ENCODE measurements around the gene TBC1D24.

Gene TBC1D24

DNA sequence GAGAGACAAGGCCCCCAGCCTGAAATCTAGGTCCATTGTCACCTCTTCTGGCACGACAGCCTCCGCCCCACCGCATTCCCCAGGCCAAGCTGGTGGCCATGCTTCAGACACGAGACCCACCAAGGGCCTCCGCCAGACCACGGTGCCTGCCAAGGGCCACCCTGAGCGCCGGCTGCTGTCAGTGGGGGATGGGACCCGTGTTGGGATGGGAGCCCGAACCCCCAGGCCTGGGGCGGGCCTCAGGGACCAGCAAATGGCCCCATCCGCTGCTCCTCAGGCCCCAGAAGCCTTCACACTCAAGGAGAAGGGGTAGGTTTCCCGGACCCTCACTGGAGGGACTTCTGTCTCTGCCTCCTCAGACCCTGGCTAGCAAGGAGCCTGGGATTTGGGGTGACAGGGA is 14.0 kb upstream of the TBC1D24 start:
- Histone ChIP-seq H3K4me1 (ENCODE audit: insufficient read depth, low read length) (0 out of 2 replicates have a peak, but pooled peaks cover 2% of the 10 kb centered on the region), H3K36me3 (ENCODE audit: insufficient read depth, low read length) (peaks cover 44% of the 10 kb centered on the region), H3K9me3 (ENCODE audit: insufficient read depth, low read depth, low read length) (no peaks in the 10 kb centered on the region), H3K27me3 (ENCODE audit: insufficient read depth, low read length) (no peaks in the 10 kb centered on the region), H3K4me3 (ENCODE audit: low read length) (peak overlapping the region; percentile 57), H3K27ac (ENCODE audit: low read depth, low read length) (no peak overlapping the region), H3K9ac (ENCODE audit: low read depth, low read length) (peak overlapping the region; percentile 72; the same call in 1 of the 2 replicates)
- 93% methylated on average over 13 of the region's 13 CpGs for WGBS

DNA sequence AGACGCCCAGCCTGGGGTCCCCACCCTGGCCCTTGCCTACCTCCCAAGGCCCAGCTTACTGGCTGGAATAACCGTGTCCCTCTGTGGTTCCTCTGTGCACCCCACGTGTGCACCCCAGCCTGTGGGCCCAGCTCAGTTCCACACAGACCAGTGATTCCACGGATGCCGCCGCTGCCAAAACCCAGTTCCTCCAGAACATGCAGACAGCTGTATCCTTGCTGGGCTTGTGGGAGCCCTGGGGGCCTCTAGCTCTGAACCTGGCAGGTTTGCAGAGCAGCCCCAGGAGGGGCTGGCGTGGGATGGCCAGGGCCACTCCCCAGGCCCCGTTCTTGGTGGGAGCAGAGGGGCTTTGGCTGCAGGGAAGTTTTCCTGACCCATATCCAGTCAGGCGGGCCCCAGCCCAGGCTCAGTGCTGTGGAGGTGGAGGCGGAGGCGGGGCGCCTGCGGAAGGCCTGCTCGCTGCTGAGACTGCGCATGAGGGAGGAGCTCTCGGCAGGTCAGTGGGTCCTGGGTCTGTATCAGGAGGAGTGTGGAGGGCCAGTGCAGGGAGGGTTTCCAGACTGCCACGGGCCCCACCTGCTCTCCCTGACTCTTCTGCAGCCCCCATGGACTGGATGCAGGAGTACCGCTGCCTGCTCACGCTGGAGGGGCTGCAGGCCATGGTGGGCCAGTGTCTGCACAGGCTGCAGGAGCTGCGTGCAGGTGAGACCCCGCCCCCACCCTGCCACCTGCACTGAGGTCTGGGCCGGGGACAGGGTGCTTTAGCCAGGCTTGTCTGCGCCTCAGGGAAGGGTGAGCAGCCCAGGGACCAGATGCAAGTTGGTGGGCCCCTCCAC is 12.7 kb upstream of the TBC1D24 start:
- no peak overlapping the region for H3K4me3 ChIP-seq (ENCODE audit: low read length)
- no peak overlapping the region for H3K9ac ChIP-seq (ENCODE audit: low read depth, low read length)
- WGBS: 93% methylated on average over 23 of the region's 23 CpGs
- no peaks in the 10 kb centered on the region for H3K9me3 ChIP-seq (ENCODE audit: insufficient read depth, low read depth, low read length)
- peaks cover 31% of the 10 kb centered on the region for H3K36me3 ChIP-seq (ENCODE audit: insufficient read depth, low read length)
- H3K27ac ChIP-seq (ENCODE audit: low read depth, low read length): no peak overlapping the region
- H3K27me3 ChIP-seq (ENCODE audit: insufficient read depth, low read length): no peaks in the 10 kb centered on the region
- 0 out of 2 replicates have a peak, but pooled peaks cover 2% of the 10 kb centered on the region for H3K4me1 ChIP-seq (ENCODE audit: insufficient read depth, low read length)

DNA sequence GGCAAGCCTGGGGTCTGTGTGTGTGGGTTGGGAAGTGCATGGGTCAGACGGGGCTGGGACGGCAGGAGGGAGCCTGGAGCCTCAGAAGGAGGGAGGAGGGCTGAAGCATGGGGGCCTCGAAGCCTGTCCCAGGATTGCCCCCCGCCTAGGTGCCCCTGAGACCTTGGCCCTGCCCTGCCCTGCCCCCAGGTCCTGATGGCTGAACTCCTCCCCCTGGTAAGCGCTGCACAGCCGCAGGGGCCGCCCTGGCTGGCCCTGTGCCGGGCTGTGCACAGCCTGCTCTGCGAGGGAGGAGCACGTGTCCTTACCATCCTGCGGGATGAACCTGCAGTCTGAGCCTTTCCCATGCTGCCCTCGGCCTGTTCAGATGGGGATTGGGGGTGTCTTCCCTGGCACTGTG is 10.6 kb upstream of the TBC1D24 start:
- H3K4me1 ChIP-seq (ENCODE audit: insufficient read depth, low read length): peaks cover 8% of the 10 kb centered on the region
- no peak overlapping the region for H3K27ac ChIP-seq (ENCODE audit: low read depth, low read length)
- no peak overlapping the region for H3K4me3 ChIP-seq (ENCODE audit: low read length)
- H3K9ac ChIP-seq (ENCODE audit: low read depth, low read length): no peak overlapping the region
- H3K9me3 ChIP-seq (ENCODE audit: insufficient read depth, low read depth, low read length): no peaks in the 10 kb centered on the region
- peaks cover 22% of the 10 kb centered on the region for H3K36me3 ChIP-seq (ENCODE audit: insufficient read depth, low read length)
- WGBS: 93% methylated on average over 12 of the region's 12 CpGs
- peaks cover 14% of the 10 kb centered on the region for H3K27me3 ChIP-seq (ENCODE audit: insufficient read depth, low read length)

DNA sequence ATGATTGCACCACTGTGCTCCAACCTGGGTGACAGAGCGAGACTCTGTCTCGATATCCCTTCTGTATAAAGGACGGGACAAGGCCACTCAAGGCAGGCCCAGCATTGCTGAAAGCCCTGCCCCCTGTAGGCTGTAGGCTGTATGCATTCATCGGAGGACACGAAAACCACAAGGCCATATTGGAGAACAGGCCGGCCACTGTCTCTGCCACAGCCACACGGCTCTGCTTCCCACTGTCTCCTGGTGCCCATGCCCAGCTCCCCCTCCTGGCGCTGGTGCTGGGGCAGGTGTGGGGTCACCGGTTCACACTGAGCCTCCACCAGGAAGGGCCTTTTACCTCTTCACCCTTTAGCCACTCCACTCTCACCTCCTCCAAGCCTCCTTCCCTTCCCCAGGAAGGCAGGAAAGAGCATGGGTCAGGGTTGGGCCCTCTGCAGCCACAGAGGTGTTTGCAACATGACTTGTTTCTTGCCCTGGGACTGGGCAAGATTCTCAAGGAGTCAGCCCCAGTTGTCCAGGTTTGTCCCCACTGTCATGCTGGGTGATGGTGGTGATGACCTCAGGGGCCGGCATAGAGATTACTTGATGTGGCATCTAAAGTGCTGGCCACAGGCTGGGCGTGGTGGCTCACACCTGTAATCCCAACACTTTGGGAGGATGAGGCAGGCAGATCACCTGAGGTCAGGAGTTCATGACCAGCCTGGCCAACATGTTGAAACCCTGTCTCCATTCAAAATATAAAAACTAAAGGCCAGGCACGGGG is 9.1 kb upstream of the TBC1D24 start:
- H3K9ac ChIP-seq (ENCODE audit: low read depth, low read length): no peak overlapping the region; the same call in 1 of the 2 replicates
- H3K27me3 ChIP-seq (ENCODE audit: insufficient read depth, low read length): peaks cover 29% of the 10 kb centered on the region
- H3K4me3 ChIP-seq (ENCODE audit: low read length): no peak overlapping the region
- H3K27ac ChIP-seq (ENCODE audit: low read depth, low read length): no peak overlapping the region
- H3K36me3 ChIP-seq (ENCODE audit: insufficient read depth, low read length): peaks cover 22% of the 10 kb centered on the region
- H3K4me1 ChIP-seq (ENCODE audit: insufficient read depth, low read length): peaks cover 12% of the 10 kb centered on the region
- 84% methylated on average over 12 of the region's 12 CpGs for WGBS
- H3K9me3 ChIP-seq (ENCODE audit: insufficient read depth, low read depth, low read length): no peaks in the 10 kb centered on the region

DNA sequence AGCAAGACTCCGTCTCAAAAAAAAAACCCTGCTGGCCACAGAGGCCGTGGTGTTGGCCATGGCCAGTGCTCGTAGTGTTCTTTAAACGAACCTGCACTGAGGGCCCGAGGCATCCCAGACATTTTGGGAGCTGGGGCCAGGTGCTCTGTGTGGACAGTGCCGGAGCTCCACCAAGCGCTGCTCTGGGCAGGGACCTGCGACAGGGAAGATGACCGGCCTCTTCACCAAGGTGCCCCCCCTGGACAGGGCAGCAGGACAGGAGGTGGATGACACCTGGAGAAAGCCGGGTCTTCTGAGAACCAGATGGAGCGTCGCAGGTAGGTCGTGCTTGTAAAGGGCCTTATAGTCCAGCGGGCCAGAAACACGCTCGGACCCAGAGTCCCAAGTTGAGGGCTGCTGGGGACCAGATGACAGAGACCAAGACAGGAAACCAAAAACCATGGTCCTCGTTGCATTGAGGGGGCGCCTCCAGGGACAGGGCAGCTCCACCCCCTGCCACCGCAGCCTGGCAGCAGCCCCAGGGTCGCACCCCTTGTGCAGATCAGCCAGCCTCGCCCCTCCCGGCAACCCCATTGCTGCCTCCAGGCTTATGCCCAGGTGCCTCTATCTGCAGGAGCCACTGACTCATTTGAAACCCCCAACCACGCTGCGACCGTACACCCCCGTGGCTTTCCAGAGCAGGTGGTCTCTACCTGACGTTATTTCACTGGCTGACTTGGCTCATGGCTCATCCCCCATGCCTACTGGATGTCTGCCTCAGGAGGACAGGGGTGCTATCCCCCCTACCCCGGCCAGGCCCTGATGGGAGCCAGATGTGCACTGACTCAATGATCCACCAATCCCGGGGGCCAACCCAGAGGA is 8.0 kb upstream of the TBC1D24 start:
- 0 out of 2 replicates have a peak overlapping the region, but pooled peaks have one; percentile 31 for H3K9ac ChIP-seq (ENCODE audit: low read depth, low read length)
- peak overlapping the region; percentile 50; the same call in 1 of the 2 replicates for H3K4me3 ChIP-seq (ENCODE audit: low read length)
- H3K27ac ChIP-seq (ENCODE audit: low read depth, low read length): no peak overlapping the region; the same call in 1 of the 2 replicates

DNA sequence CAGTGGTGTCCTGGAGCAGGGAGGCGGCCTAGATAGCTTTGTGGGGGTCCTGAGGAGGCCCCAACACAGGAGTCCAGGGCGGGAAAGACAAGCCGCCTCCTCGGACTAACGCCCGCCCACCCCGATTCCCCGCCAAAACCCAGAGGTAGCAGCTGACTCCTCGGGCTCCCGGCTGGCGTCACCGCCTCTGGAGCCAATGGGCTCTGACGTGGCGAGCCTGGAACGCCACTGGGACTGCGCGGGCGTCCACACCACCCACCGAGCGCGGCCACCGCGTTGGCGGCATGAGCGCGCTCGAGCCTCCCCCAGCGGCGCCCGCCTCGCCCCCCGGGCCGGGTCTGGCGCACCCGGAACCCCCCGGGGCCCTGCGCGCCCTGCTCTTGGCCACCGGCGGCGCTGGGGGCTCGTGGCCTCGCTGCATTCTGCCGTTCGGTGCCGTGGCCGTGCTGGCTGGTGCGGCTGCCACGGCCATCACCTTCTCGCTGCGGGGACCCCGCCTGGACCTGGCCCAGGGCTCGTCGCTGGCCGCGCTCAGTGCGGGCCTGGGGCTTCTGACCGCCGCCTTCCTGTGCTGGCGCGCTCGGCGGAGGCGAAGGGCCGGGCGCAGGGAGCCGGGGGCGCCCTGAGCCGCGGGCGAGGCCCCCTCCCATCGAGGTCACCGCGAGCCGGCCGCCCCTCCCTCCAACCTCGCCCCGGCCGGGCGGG is 7.2 kb upstream of the TBC1D24 start:
- 2% methylated on average over 80 of the region's 80 CpGs for WGBS
- Histone ChIP-seq H3K27ac (ENCODE audit: low read depth, low read length) (peak overlapping the region; percentile 25; the same call in 1 of the 2 replicates), H3K9me3 (ENCODE audit: insufficient read depth, low read depth, low read length) (no peaks in the 10 kb centered on the region), H3K9ac (ENCODE audit: low read depth, low read length) (peak overlapping the region; percentile 75), H3K36me3 (ENCODE audit: insufficient read depth, low read length) (peaks cover 5% of the 10 kb centered on the region), H3K4me3 (ENCODE audit: low read length) (peak overlapping the region; percentile 50), H3K27me3 (ENCODE audit: insufficient read depth, low read length) (peaks cover 45% of the 10 kb centered on the region), H3K4me1 (ENCODE audit: insufficient read depth, low read length) (peaks cover 12% of the 10 kb centered on the region)

More for the DNA sequence above, 8.0 kb upstream of the TBC1D24 start:
- H3K36me3 ChIP-seq (ENCODE audit: insufficient read depth, low read length): peaks cover 12% of the 10 kb centered on the region
- H3K9me3 ChIP-seq (ENCODE audit: insufficient read depth, low read depth, low read length): no peaks in the 10 kb centered on the region
- H3K27me3 ChIP-seq (ENCODE audit: insufficient read depth, low read length): peaks cover 37% of the 10 kb centered on the region
- peaks cover 12% of the 10 kb centered on the region for H3K4me1 ChIP-seq (ENCODE audit: insufficient read depth, low read length)
- WGBS: 87% methylated on average over 29 of the region's 29 CpGs

DNA sequence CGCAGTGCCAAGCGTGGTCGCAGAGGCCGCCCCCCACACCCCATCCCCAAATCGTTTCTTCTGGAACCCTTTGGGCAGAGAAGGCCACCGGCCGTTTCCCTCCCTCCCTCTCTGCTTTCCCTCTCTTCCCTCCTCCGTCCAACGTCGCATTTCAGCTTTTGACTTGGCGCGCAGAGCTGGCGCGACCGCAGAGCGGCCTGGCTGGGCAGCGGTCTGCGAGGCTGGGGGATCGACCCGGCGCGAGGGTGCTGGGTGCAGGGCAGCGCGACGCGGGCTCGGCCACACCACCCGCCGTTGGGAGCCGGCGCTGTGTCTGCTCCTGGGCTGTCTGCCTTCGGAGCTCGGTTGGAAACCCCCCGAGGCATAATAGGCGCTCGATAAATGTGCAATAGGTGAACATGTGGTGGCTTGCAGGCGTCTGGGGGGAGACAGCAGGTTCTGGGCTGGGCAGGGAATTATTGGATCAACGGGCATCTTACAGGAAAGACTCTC is 6.6 kb upstream of the TBC1D24 start:
- no peaks in the 10 kb centered on the region for H3K9me3 ChIP-seq (ENCODE audit: insufficient read depth, low read depth, low read length)
- WGBS: 2% methylated on average over 38 of the region's 38 CpGs
- peaks cover 51% of the 10 kb centered on the region for H3K27me3 ChIP-seq (ENCODE audit: insufficient read depth, low read length)
- H3K36me3 ChIP-seq (ENCODE audit: insufficient read depth, low read length): 0 out of 2 replicates have a peak, but pooled peaks cover 3% of the 10 kb centered on the region
- H3K4me1 ChIP-seq (ENCODE audit: insufficient read depth, low read length): peaks cover 12% of the 10 kb centered on the region
- peak overlapping the region; percentile 25; the same call in 1 of the 2 replicates for H3K27ac ChIP-seq (ENCODE audit: low read depth, low read length)
- H3K9ac ChIP-seq (ENCODE audit: low read depth, low read length): peak overlapping the region; percentile 75
- peak overlapping the region; percentile 50 for H3K4me3 ChIP-seq (ENCODE audit: low read length)

DNA sequence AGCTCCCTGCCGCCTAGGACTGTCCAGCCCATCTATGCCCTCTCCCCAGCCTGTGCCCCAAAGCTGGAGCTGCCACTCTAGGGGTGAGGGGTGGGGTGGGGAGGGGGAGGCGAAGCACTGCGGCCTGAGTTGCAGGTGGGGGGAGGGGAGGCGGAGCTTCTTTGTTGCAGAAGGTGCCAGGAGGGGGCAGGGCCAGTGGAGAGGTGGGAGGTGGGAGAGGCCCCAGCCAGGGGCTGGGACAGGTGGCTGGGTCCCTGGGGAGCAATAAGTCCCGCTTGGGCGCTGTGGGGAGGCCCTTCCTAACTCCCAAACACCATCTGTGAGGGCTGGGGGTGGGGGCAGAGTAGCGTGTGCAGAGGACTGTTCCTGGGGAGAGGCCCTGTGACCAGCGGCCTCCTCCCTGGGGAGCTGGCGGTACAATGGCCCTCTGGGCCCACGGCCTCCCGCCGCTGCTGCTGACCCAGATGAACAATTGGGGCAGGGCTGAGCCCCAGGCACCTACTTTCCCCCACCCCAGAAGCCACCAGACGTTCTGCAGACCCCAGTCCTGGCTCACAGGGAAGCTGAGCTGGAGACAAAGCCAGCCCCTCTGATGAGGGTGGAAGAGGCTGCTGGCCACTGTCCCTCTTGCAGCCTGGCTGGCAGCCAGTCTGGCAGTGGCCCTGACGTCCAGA is 6.1 kb upstream of the TBC1D24 start:
- H3K27me3 ChIP-seq (ENCODE audit: insufficient read depth, low read length): peaks cover 56% of the 10 kb centered on the region
- no peaks in the 10 kb centered on the region for H3K9me3 ChIP-seq (ENCODE audit: insufficient read depth, low read depth, low read length)
- H3K9ac ChIP-seq (ENCODE audit: low read depth, low read length): peak overlapping the region; percentile 75
- peak overlapping the region; percentile 50 for H3K4me3 ChIP-seq (ENCODE audit: low read length)
- H3K4me1 ChIP-seq (ENCODE audit: insufficient read depth, low read length): peaks cover 12% of the 10 kb centered on the region
- WGBS: 33% methylated on average over 12 of the region's 14 CpGs
- no peak overlapping the region for H3K27ac ChIP-seq (ENCODE audit: low read depth, low read length)
- H3K36me3 ChIP-seq (ENCODE audit: insufficient read depth, low read length): no peaks in the 10 kb centered on the region

DNA sequence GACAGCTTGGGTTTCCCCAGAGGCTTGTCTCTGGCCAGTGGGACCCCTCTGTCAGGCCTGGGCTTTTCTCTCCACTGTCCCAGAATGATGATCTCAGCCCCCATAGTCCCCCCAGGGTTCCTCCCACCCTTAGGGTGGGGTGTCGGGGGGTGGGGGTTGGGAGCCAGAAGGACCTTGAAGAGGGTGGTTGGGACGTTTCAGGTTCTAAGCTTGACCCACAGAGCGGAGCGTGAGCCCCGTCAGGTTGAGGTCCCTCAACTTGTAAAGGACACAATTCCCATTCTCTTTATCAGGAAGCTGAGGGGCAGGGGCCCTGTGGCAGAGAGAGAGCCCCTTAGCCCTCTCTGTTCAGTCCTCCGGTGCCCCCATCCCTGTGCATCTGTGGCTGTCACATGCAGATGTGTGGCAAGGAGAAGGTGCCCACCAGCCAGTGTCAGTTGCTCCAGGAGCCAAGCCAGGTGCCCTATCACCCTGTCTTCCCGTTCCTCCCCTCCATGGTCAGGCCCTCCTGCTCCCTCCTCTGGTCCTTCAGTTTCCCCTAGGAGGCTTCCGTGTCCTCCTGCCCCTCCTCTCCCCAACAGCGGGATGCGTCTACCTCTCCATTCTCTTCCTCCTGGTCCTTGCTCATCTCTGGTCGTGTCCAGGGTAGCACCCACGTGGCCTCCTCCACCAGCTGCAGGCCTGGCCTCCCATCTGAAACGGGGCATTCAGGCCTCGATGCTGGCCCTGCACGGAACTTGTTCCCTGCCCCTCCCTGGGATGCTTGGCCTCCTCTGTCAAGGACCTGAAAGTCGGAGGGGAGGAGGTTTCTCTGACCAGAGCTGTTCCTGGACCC is 5.3 kb upstream of the TBC1D24 start:
- no peaks in the 10 kb centered on the region for H3K36me3 ChIP-seq (ENCODE audit: insufficient read depth, low read length)
- H3K4me3 ChIP-seq (ENCODE audit: low read length): no peak overlapping the region
- peaks cover 63% of the 10 kb centered on the region for H3K27me3 ChIP-seq (ENCODE audit: insufficient read depth, low read length)
- H3K9ac ChIP-seq (ENCODE audit: low read depth, low read length): peak overlapping the region; percentile 25; the same call in 1 of the 2 replicates
- WGBS: 77% methylated on average over 16 of the region's 16 CpGs
- no peaks in the 10 kb centered on the region for H3K9me3 ChIP-seq (ENCODE audit: insufficient read depth, low read depth, low read length)
- H3K27ac ChIP-seq (ENCODE audit: low read depth, low read length): no peak overlapping the region
- peaks cover 12% of the 10 kb centered on the region for H3K4me1 ChIP-seq (ENCODE audit: insufficient read depth, low read length)
